A549 (cell line): ENCODE results near the gene ACOT7. TPM values are rescaled to one million over a fixed set of nuclear protein-coding genes. Genes with fewer than 3 reads are reported as not detected.

Experiments
- ATAC-seq, 2 experiments: fragments of 200-7000 bp in 1 of 2; fragments of >200 bp in 1 of 2; cut with Nextera tagmentation in 1 of 2; cut with Tn5 transposase in 1 of 2; 3 replicates each; pipeline versions ENCODE4 v1.8.0 to v1.9.1; 2018 to 2020; ENCODE audit warnings: mild to moderate bottlenecking in 1 of 2, moderate library complexity in 1 of 2
- CTCF ChIA-PET: fragments of 300-600 bp; sonication (Branson Sonifier 250); formaldehyde crosslinking; extraction: SDS; loops from one replicate; lab custom pipeline; 2021; ENCODE audit warnings: antibody characterized with exemption, inconsistent platforms; lab: Yijun Ruan, JAX
- POLR2A ChIA-PET: fragments of 350-600 bp; formaldehyde crosslinking; extraction: SDS; loops from one replicate; lab custom pipeline; 2021; ENCODE audit warnings: antibody characterized with exemption, inconsistent platforms; lab: Yijun Ruan, JAX
- DNase-seq, 2 experiments: peaks; one replicate each; pipeline versions ENCODE4 v3.0.0 to v3.0.0-alpha.2; 2011 to 2016; ENCODE audit warnings: low read depth in 1 of 2, low spot score in 1 of 2
- FAIRE-seq: peaks from 2 replicates; lab custom pipeline; 2011; peaks lifted over from hg19 to GRCh38; lab: Jason Lieb, UNC
- H3K27ac ChIP-seq, 2 experiments: fragments of >200 bp; sonication (Bioruptor Twin); formaldehyde crosslinking; 3 replicates each; pipeline ENCODE4 v1.5.1; 2016 to 2017
- H3K4me1 ChIP-seq: fragments of >200 bp; sonication (Bioruptor Twin); formaldehyde crosslinking; 3 replicates; pipeline ENCODE4 v1.6.1; 2016
- H3K4me2 ChIP-seq: fragments of >200 bp; sonication (Bioruptor Twin); formaldehyde crosslinking; 3 replicates; pipeline ENCODE4 v1.6.1; 2016
- H3K4me3 ChIP-seq: fragments of >200 bp; sonication (Bioruptor Twin); formaldehyde crosslinking; 3 replicates; pipeline ENCODE4 v1.5.1; 2016
- H3K9me3 ChIP-seq: fragments of >200 bp; sonication (Bioruptor Twin); formaldehyde crosslinking; 3 replicates; pipeline ENCODE4 v1.6.1; 2016
- BHLHE40 ChIP-seq: IDR thresholded peaks from 2 replicates; pipeline ENCODE4 v1.6.1; 2012; ENCODE audit warnings: low read depth, low read length, inconsistent platforms
- CBX2 ChIP-seq: fragments of 200-600 bp; sonication (generic); IDR thresholded peaks from 2 replicates; pipeline ENCODE4 v1.6.1; 2016; ENCODE audit warnings: low read depth, mild to moderate bottlenecking, borderline replicate concordance
- CHD4 ChIP-seq: fragments of 200-600 bp; sonication (generic); IDR thresholded peaks from 2 replicates; pipeline ENCODE4 v1.6.1; 2016; ENCODE audit warnings: antibody characterized with exemption, mild to moderate bottlenecking, borderline replicate concordance
- ELK1 ChIP-seq: fragments of 150-350 bp; IDR thresholded peaks from 2 replicates; pipeline ENCODE4 v1.6.1; 2014; ENCODE audit warnings: low read depth, mild to moderate bottlenecking, low read length
- FOSL2 ChIP-seq, 2 experiments: fragments of 450-650 bp in 1 of 2; fragments of >200 bp in 1 of 2; sonication (Bioruptor Twin) in 1 of 2; formaldehyde crosslinking; IDR thresholded peaks; 2 replicates each; pipeline versions ENCODE4 v1.5.0 to v1.6.1; 2016 to 2020; ENCODE audit warnings: mild to moderate bottlenecking in 1 of 2, moderate library complexity in 1 of 2
- HMGXB4 ChIP-seq: fragments of 250-450 bp; sonication (Bioruptor Pico); IDR thresholded peaks from 2 replicates; pipeline ENCODE4 v1.5.0; 2021; ENCODE audit warnings: mild to moderate bottlenecking, moderate library complexity, borderline replicate concordance
- HOXB5 ChIP-seq: fragments of 250-450 bp; sonication (Bioruptor Pico); IDR thresholded peaks from 2 replicates; pipeline ENCODE4 v1.5.0; 2020; ENCODE audit warnings: mild to moderate bottlenecking, moderate library complexity
- JUN ChIP-seq, 2 experiments: fragments of >200 bp; sonication (Bioruptor Twin); formaldehyde crosslinking; IDR thresholded peaks; 2 replicates in 1 of 2; 3 replicates in 1 of 2; pipeline ENCODE4 v1.6.1; 2016 to 2017
- JUNB ChIP-seq: fragments of >200 bp; sonication (Bioruptor Twin); formaldehyde crosslinking; IDR thresholded peaks from 2 replicates; pipeline ENCODE4 v1.6.1; 2016
- MYC ChIP-seq: IDR thresholded peaks from 2 replicates; pipeline ENCODE4 v1.6.1; 2012; ENCODE audit warnings: mild to moderate bottlenecking, inconsistent platforms, low read length, improper control_type of control experiment, borderline replicate concordance
- POLR2AphosphoS2 ChIP-seq: conservative IDR thresholded peaks from 2 replicates; pipeline ENCODE4 v1.6.1; 2012; ENCODE audit warnings: low read length, improper control_type of control experiment, inconsistent platforms
- SREBF2 ChIP-seq: fragments of 450-650 bp; IDR thresholded peaks from 2 replicates; pipeline ENCODE4 v1.6.1; 2014; ENCODE audit warnings: mild to moderate bottlenecking, moderate library complexity
- TFCP2L1 ChIP-seq: fragments of 250-450 bp; sonication (Bioruptor Pico); IDR thresholded peaks from 2 replicates; pipeline ENCODE4 v1.5.0; 2021; ENCODE audit warnings: mild to moderate bottlenecking
- TP53 ChIP-seq: fragments of 250-450 bp; sonication (Bioruptor Pico); IDR thresholded peaks from 2 replicates; pipeline ENCODE4 v1.5.0; 2021; ENCODE audit warnings: mild to moderate bottlenecking, moderate library complexity
- ZNF302 ChIP-seq: fragments of 250-450 bp; sonication (Bioruptor Pico); IDR thresholded peaks from 2 replicates; pipeline ENCODE4 v1.9.0; 2021; ENCODE audit warnings: inconsistent platforms, mild to moderate bottlenecking, moderate library complexity
- ZSCAN20 ChIP-seq: fragments of 250-450 bp; sonication (Bioruptor Pico); IDR thresholded peaks from 2 replicates; pipeline ENCODE4 v1.8.0; 2022; ENCODE audit warnings: mild to moderate bottlenecking, moderate library complexity
- WGBS: methylation state at CpG from one replicate; pipeline ENCODE4 v1.1.6; 2017; ENCODE audit errors: missing lambda C conversion rate; 5-methylcytosine and 5-hydroxymethylcytosine counted together
- polyA plus RNA-seq, 4 experiments: library from polyadenylated mRNA; depleted of rRNA in 3 of 4; stranded (reverse); fragments of >200 nt; fragmentation: RNase III in 1 of 4; extraction: RNeasy Plus Mini Kit Qiagen cat#74134 plus additional on column Dnase treatment in 1 of 4; gene quantifications; 2 replicates in 3 of 4; 3 replicates in 1 of 4; pipeline ENCODE4 v1.2.3, GENCODE V29; 2011 to 2017
- TF ChIP-seq, protein P1 (sequence below): IDR thresholded peaks from 2 replicates; pipeline ENCODE4 v1.6.1; 2012; ENCODE audit warnings: low read depth, borderline replicate concordance

The ACOT7 gene
- polyA plus RNA-seq, 2 of the 4 experiments (the other 2 are of a cell fraction) = 48.0 to 49.6 TPM

DNA sequence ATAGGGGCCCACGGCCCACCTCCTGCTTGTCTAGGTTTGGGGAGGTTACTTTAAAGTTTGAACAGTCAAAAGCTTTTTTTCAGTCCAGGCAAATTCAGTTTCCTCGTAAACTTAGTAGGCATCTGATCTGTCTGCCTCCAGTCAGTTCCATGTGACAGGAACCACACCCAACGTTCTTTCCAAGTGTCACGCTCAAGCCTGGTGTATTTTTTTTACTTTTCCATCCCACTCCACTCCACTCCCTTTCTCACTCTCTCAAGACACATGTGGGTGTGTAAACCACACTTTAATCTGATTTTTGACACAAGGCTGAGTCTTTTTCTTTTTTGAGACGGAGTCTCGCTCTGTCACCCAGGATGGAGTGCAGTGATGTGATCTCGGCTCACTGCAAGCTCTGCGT lies 72.4 kb downstream of the ACOT7 start:
- POLR2A ChIA-PET = no interaction called here
- Histone ChIP-seq H3K9me3 (no peaks in the 10 kb centered on the region), H3K27ac (no peak overlapping the region), H3K4me1 (no peaks in the 10 kb centered on the region), H3K4me2 (no peak overlapping the region), H3K4me3 (no peak overlapping the region)
- no peak for TF ChIP-seq ZNF302 (CRISPR knock-in tag)
- no peak for ATAC-seq
- DNase-seq = no peak
- CTCF ChIA-PET = no interaction called here
- FAIRE-seq = no peak
- WGBS = 82% methylated on average over 8 of the region's 8 CpGs

DNA sequence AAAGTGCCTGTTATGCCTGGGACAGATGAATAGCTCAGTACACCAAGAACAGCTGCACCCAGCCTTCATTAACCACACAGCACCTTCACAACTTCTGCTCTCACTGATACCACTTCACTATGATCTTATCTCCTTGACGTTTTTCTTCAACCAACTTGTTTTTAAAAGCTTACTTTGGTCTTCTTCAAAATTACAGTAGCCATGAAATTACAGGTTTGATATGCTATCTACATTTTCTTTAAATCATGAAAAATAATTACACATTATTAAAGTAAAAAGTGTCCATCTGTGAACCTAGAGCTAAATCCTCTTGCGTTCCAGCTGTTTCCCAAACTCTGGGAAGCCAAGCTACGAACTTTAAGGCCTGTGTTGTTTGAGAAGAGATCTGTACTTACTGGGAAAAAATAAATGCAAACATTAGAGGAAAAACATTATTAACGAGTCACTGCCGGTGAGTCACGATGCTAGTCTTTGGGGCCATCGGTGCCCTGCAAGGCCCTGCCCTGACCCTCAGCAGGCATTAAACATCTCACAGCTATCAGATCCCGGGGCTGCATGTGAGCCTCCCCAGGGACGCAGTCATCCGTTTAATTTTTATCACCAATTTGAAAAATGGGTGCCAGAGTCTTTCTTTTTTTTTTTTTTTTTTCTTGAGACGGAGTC lies 76.3 kb downstream of the ACOT7 start:
- DNase-seq = no peak
- no peak overlapping the region for H3K4me3 ChIP-seq
- no peaks in the 10 kb centered on the region for H3K4me1 ChIP-seq
- FAIRE-seq = no peak
- ChIA-PET POLR2A (no interaction called here), CTCF (interaction anchor here (0.6 to 4.9 kb wide), 3 partner anchors 11 to 70 kb away, joined by 3 to 26 read pairs (median 3); no protein-coding TSS in a partner anchor)
- H3K9me3 ChIP-seq = no peaks in the 10 kb centered on the region
- H3K4me2 ChIP-seq = no peak overlapping the region
- TF ChIP-seq POLR2AphosphoS2 = no peak
- no peak for TF ChIP-seq BHLHE40
- TF ChIP-seq TFCP2L1 = no peak
- no peak for TF ChIP-seq ZSCAN20
- no peak for TF ChIP-seq HMGXB4 (CRISPR knock-in tag)
- TF ChIP-seq SREBF2 = no peak
- no peak for TF ChIP-seq JUN (IDR thresholded peaks at IDR 0.05)
- TF ChIP-seq JUNB = no peak
- TF ChIP-seq CBX2 = no peak
- TF ChIP-seq MYC = no peak
- TF ChIP-seq FOSL2 (IDR thresholded peaks at IDR 0.05) = no peak
- no peak for TF ChIP-seq FOSL2 (CRISPR knock-in tag; IDR thresholded peaks at IDR 0.05)
- TF ChIP-seq TP53 (CRISPR knock-in tag) = no peak
- no peak for ATAC-seq
- 37% methylated on average over 11 of the region's 11 CpGs for WGBS
- H3K27ac ChIP-seq = no peak overlapping the region

- Histone ChIP-seq H3K27ac (no peak overlapping the region), H3K9me3 (no peaks in the 10 kb centered on the region)
- DNase-seq (no peak), FAIRE-seq (no peak), ATAC-seq (no peak)
- CTCF ChIA-PET = interaction anchor here (1.0 to 4.9 kb wide), 2 partner anchors 10 to 69 kb away, joined by 3 to 26 read pairs; no protein-coding TSS in a partner anchor
- POLR2A ChIA-PET = no interaction called here
- no peak for TF ChIP-seq CBX2
- TF ChIP-seq, protein P1, sequence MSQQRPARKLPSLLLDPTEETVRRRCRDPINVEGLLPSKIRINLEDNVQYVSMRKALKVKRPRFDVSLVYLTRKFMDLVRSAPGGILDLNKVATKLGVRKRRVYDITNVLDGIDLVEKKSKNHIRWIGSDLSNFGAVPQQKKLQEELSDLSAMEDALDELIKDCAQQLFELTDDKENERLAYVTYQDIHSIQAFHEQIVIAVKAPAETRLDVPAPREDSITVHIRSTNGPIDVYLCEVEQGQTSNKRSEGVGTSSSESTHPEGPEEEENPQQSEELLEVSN = no peak
- no peak for TF ChIP-seq CHD4
- no peak for TF ChIP-seq HOXB5 (CRISPR knock-in tag)
- no peak for TF ChIP-seq ELK1
- TF ChIP-seq, all 56 proteins: peak for 0
- WGBS = 93% methylated on average over 14 of the region's 14 CpGs
- Histone ChIP-seq H3K4me1 (no peaks in the 10 kb centered on the region), H3K4me3 (no peak overlapping the region), H3K4me2 (no peak overlapping the region)
Measured at GRCh38 chr1:6316240-6317097, 77.1 kb downstream of the ACOT7 start.
